Gastrocnemius medialis (tissue), 4 donors: ENCODE measurements around the gene ZNF443.

Experiments
- CTCF ChIP-seq, 5 experiments: fragments of 450-650 bp in 3 of 5; fragments of 200-600 bp in 2 of 5; sonication (generic) in 2 of 5; IDR thresholded peaks in 4 of 5; conservative IDR thresholded peaks in 1 of 5; 1 replicate in 4 of 5; 2 replicates in 1 of 5; pipeline ENCODE4 v1.5.1; 2016 to 2019; ENCODE audit warnings: antibody characterized with exemption in 5 of 5, mild to moderate bottlenecking in 3 of 5, moderate library complexity in 3 of 5
- POLR2A ChIP-seq, 2 donors: fragments of 450-650 bp; IDR thresholded peaks; one replicate each; pipeline ENCODE4 v1.6.1; 2017; ENCODE audit warnings: antibody characterized with exemption in 2 of 2, mild to moderate bottlenecking in 2 of 2, moderate library complexity in 2 of 2

GRCh38 chr19:12380444-12380737, 60.4 kb downstream of the ZNF443 start:
- no peak for TF ChIP-seq CTCF (IDR thresholded peaks at IDR 0.05 in 4 of 5, conservative IDR thresholded peaks at IDR 0.05 in 1 of 5)
- TF ChIP-seq POLR2A (IDR thresholded peaks at IDR 0.05): no peak
